ENCODE measurements around the gene ARHGAP25. TPM values are rescaled to one million over a fixed set of nuclear protein-coding genes. Genes with fewer than 3 reads are reported as not detected.

Gene ARHGAP25
- total and polyA plus RNA-seq, 2 experiments from 2014 or later, result 1.9 to 2.0 TPM

DNA sequence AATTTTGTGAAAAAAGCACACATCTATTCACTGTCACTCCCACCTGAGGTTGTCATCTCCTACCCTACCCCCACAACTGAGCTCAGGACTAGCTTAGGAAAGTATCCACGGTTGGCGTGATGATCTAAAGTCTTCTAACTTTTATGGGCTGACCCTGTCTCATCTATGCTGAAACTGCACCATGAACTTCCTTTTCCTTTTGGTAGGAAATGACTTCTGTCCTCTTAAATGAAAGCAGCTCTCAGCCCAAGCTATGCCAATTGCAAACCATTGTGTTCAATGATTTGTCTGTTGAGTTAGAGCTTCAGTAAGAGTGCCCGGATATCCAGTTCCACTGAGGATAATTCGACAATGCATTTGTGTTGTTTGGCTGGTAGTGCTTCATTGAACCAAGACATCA is 52.7 kb downstream of the ARHGAP25 start:
- Mint-ChIP-seq H3K27me3 (ENCODE audit: insufficient read depth, low read depth, poor library complexity) (no peaks in the 10 kb centered on the region), H3K9me3 (no peaks in the 10 kb centered on the region), H3K36me3 (ENCODE audit: low read depth) (no peaks in the 10 kb centered on the region), H3K4me1 (no peaks in the 10 kb centered on the region), H3K4me3 (no peak overlapping the region), H3K27ac (no peak overlapping the region)
- ATAC-seq (no peak), DNase-seq (ENCODE audit: low spot score) (no peak)
- H3K79me2 ChIP-seq (replicated peaks; ENCODE audit: insufficient read depth), result no peaks in the 10 kb centered on the region
- H3K4me1 ChIP-seq (ENCODE audit: insufficient read depth), result no peaks in the 10 kb centered on the region
- H3K27ac ChIP-seq (ENCODE audit: low read depth), result no peak overlapping the region
- no peaks in the 10 kb centered on the region for H3F3A ChIP-seq (replicated peaks; ENCODE audit: low read depth)
- H4K20me1 ChIP-seq (replicated peaks; ENCODE audit: insufficient read depth), result no peaks in the 10 kb centered on the region
- no peaks in the 10 kb centered on the region for H3K27me3 ChIP-seq (ENCODE audit: insufficient read depth)
- H3K36me3 ChIP-seq (ENCODE audit: insufficient read depth), result no peaks in the 10 kb centered on the region
- H2AFZ ChIP-seq, result no peak overlapping the region
- H3K4me2 ChIP-seq, result no peak overlapping the region
- H3K9me2 ChIP-seq (ENCODE audit: insufficient read depth), result no peaks in the 10 kb centered on the region
- no peak overlapping the region for H3K4me3 ChIP-seq
- TF ChIP-seq NANOG (IDR thresholded peaks at IDR 0.05; ENCODE audit: borderline replicate concordance) (no peak), ZNF331 (CRISPR knock-in tag; IDR thresholded peaks at IDR 0.05; ENCODE audit: low read depth) (no peak), STAT1 (IDR thresholded peaks at IDR 0.05; ENCODE audit: unreplicated experiment) (no peak), CREB1 (CRISPR knock-in tag; IDR thresholded peaks at IDR 0.05; ENCODE audit: low read depth) (no peak), ZNF114 (CRISPR knock-in tag; IDR thresholded peaks at IDR 0.05) (no peak), EZH2phosphoT487 (IDR thresholded peaks at IDR 0.05; ENCODE audit: unreplicated experiment) (no peak), JUNB (IDR thresholded peaks at IDR 0.05; ENCODE audit: unreplicated experiment) (no peak), POLR2AphosphoS5 (IDR thresholded peaks at IDR 0.05; ENCODE audit: low read depth) (no peak), EZH2 (IDR thresholded peaks at IDR 0.05; ENCODE audit: low read depth, unreplicated experiment) (no peak)
- TF ChIP-seq, protein P1, sequence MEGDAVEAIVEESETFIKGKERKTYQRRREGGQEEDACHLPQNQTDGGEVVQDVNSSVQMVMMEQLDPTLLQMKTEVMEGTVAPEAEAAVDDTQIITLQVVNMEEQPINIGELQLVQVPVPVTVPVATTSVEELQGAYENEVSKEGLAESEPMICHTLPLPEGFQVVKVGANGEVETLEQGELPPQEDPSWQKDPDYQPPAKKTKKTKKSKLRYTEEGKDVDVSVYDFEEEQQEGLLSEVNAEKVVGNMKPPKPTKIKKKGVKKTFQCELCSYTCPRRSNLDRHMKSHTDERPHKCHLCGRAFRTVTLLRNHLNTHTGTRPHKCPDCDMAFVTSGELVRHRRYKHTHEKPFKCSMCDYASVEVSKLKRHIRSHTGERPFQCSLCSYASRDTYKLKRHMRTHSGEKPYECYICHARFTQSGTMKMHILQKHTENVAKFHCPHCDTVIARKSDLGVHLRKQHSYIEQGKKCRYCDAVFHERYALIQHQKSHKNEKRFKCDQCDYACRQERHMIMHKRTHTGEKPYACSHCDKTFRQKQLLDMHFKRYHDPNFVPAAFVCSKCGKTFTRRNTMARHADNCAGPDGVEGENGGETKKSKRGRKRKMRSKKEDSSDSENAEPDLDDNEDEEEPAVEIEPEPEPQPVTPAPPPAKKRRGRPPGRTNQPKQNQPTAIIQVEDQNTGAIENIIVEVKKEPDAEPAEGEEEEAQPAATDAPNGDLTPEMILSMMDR (conservative IDR thresholded peaks at IDR 0.05; ENCODE audit: low read depth in 2 of 2), result no peak
- TF ChIP-seq, protein P2, sequence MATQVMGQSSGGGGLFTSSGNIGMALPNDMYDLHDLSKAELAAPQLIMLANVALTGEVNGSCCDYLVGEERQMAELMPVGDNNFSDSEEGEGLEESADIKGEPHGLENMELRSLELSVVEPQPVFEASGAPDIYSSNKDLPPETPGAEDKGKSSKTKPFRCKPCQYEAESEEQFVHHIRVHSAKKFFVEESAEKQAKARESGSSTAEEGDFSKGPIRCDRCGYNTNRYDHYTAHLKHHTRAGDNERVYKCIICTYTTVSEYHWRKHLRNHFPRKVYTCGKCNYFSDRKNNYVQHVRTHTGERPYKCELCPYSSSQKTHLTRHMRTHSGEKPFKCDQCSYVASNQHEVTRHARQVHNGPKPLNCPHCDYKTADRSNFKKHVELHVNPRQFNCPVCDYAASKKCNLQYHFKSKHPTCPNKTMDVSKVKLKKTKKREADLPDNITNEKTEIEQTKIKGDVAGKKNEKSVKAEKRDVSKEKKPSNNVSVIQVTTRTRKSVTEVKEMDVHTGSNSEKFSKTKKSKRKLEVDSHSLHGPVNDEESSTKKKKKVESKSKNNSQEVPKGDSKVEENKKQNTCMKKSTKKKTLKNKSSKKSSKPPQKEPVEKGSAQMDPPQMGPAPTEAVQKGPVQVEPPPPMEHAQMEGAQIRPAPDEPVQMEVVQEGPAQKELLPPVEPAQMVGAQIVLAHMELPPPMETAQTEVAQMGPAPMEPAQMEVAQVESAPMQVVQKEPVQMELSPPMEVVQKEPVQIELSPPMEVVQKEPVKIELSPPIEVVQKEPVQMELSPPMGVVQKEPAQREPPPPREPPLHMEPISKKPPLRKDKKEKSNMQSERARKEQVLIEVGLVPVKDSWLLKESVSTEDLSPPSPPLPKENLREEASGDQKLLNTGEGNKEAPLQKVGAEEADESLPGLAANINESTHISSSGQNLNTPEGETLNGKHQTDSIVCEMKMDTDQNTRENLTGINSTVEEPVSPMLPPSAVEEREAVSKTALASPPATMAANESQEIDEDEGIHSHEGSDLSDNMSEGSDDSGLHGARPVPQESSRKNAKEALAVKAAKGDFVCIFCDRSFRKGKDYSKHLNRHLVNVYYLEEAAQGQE (IDR thresholded peaks at IDR 0.05; ENCODE audit: unreplicated experiment), result no peak
- TF ChIP-seq, protein P3, sequence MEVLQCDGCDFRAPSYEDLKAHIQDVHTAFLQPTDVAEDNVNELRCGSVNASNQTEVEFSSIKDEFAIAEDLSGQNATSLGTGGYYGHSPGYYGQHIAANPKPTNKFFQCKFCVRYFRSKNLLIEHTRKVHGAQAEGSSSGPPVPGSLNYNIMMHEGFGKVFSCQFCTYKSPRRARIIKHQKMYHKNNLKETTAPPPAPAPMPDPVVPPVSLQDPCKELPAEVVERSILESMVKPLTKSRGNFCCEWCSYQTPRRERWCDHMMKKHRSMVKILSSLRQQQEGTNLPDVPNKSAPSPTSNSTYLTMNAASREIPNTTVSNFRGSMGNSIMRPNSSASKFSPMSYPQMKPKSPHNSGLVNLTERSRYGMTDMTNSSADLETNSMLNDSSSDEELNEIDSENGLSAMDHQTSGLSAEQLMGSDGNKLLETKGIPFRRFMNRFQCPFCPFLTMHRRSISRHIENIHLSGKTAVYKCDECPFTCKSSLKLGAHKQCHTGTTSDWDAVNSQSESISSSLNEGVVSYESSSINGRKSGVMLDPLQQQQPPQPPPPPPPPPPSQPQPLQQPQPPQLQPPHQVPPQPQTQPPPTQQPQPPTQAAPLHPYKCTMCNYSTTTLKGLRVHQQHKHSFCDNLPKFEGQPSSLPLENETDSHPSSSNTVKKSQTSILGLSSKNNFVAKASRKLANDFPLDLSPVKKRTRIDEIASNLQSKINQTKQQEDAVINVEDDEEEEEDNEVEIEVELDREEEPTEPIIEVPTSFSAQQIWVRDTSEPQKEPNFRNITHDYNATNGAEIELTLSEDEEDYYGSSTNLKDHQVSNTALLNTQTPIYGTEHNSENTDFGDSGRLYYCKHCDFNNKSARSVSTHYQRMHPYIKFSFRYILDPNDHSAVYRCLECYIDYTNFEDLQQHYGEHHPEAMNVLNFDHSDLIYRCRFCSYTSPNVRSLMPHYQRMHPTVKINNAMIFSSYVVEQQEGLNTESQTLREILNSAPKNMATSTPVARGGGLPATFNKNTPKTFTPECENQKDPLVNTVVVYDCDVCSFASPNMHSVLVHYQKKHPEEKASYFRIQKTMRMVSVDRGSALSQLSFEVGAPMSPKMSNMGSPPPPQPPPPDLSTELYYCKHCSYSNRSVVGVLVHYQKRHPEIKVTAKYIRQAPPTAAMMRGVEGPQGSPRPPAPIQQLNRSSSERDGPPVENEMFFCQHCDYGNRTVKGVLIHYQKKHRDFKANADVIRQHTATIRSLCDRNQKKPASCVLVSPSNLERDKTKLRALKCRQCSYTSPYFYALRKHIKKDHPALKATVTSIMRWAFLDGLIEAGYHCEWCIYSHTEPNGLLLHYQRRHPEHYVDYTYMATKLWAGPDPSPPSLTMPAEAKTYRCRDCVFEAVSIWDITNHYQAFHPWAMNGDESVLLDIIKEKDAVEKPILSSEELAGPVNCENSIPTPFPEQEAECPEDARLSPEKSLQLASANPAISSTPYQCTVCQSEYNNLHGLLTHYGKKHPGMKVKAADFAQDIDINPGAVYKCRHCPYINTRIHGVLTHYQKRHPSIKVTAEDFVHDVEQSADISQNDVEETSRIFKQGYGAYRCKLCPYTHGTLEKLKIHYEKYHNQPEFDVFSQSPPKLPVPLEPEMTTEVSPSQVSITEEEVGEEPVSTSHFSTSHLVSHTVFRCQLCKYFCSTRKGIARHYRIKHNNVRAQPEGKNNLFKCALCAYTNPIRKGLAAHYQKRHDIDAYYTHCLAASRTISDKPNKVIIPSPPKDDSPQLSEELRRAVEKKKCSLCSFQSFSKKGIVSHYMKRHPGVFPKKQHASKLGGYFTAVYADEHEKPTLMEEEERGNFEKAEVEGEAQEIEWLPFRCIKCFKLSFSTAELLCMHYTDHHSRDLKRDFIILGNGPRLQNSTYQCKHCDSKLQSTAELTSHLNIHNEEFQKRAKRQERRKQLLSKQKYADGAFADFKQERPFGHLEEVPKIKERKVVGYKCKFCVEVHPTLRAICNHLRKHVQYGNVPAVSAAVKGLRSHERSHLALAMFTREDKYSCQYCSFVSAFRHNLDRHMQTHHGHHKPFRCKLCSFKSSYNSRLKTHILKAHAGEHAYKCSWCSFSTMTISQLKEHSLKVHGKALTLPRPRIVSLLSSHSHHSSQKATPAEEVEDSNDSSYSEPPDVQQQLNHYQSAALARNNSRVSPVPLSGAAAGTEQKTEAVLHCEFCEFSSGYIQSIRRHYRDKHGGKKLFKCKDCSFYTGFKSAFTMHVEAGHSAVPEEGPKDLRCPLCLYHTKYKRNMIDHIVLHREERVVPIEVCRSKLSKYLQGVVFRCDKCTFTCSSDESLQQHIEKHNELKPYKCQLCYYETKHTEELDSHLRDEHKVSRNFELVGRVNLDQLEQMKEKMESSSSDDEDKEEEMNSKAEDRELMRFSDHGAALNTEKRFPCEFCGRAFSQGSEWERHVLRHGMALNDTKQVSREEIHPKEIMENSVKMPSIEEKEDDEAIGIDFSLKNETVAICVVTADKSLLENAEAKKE (CRISPR knock-in tag; IDR thresholded peaks at IDR 0.05), result no peak
- TF ChIP-seq, protein P4, sequence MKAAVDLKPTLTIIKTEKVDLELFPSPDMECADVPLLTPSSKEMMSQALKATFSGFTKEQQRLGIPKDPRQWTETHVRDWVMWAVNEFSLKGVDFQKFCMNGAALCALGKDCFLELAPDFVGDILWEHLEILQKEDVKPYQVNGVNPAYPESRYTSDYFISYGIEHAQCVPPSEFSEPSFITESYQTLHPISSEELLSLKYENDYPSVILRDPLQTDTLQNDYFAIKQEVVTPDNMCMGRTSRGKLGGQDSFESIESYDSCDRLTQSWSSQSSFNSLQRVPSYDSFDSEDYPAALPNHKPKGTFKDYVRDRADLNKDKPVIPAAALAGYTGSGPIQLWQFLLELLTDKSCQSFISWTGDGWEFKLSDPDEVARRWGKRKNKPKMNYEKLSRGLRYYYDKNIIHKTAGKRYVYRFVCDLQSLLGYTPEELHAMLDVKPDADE (IDR thresholded peaks at IDR 0.05), result no peak
